ENCODE results near the gene TREM2. TPM values are rescaled to one million over a fixed set of nuclear protein-coding genes. Genes with fewer than 3 reads are reported as not detected.

Gene TREM2
- total RNA-seq, 1 experiment from 2014 or later = not detected

Other genes with a start within 250 kb of the TREM2 start
- gene UNC5CL, start 123.9 kb downstream of the TREM2 start, total RNA-seq (2014; rRNA removed; shearing (Covaris generic); ENCODE audit: low replicate concordance) = 1.1 and 3.3 TPM in 2 replicates
- gene TSPO2, start 120.6 kb downstream of the TREM2 start, total RNA-seq (2014; rRNA removed; shearing (Covaris generic); ENCODE audit: low replicate concordance) = not detected in 2 replicates
- gene APOBEC2, start 109.9 kb downstream of the TREM2 start, total RNA-seq (2014; rRNA removed; shearing (Covaris generic); ENCODE audit: low replicate concordance) = not detected in 2 replicates
- gene OARD1, start 90.8 kb downstream of the TREM2 start, total RNA-seq (2014; rRNA removed; shearing (Covaris generic); ENCODE audit: low replicate concordance) = 37.5 and 41.6 TPM in 2 replicates
- 15.7 and 23.7 TPM in 2 replicates for gene NFYA, start 90.1 kb downstream of the TREM2 start, total RNA-seq (2014; rRNA removed; shearing (Covaris generic); ENCODE audit: low replicate concordance)
- not detected in 2 replicates for gene TREML1, start 8.8 kb downstream of the TREM2 start, total RNA-seq (2014; rRNA removed; shearing (Covaris generic); ENCODE audit: low replicate concordance)
- gene TREML2, start 38.0 kb upstream of the TREM2 start, total RNA-seq (2014; rRNA removed; shearing (Covaris generic); ENCODE audit: low replicate concordance) = 0.07 TPM in 1 of 2 replicates, not detected in the other
- gene TREML4, start 65.2 kb upstream of the TREM2 start, total RNA-seq (2014; rRNA removed; shearing (Covaris generic); ENCODE audit: low replicate concordance) = not detected in 2 replicates
- gene TREM1, start 123.6 kb upstream of the TREM2 start, total RNA-seq (2014; rRNA removed; shearing (Covaris generic); ENCODE audit: low replicate concordance) = not detected in 2 replicates
- gene NCR2, start 172.5 kb upstream of the TREM2 start, total RNA-seq (2014; rRNA removed; shearing (Covaris generic); ENCODE audit: low replicate concordance) = not detected in 2 replicates